GM21786 (cell line): ENCODE measurements around the gene MYO15A.

Experiments used
- ATAC-seq: cut with Tn5 transposase; IDR thresholded peaks from one replicate; pipeline ENCODE4 v1.9.1; 2021; ENCODE audit not compliant: unreplicated experiment

MYO15A gene

GRCh38 chr17:18157354-18157985, 48.9 kb downstream of the MYO15A start:
- ATAC-seq, result no peak

- ATAC-seq, result peak; percentile 45
Observed at GRCh38 chr17:18158022-18158600, 49.6 kb downstream of the MYO15A start.

- ATAC-seq, result no peak
Observed at GRCh38 chr17:18159551-18160120, 51.1 kb downstream of the MYO15A start.

GRCh38 chr17:18160128-18160856, 51.7 kb downstream of the MYO15A start:
- no peak for ATAC-seq

- peak; percentile 44 for ATAC-seq
Observed at GRCh38 chr17:18161207-18162145, 52.9 kb downstream of the MYO15A start.

GRCh38 chr17:18163547-18163946, 55.0 kb downstream of the MYO15A start:
- ATAC-seq, result no peak

GRCh38 chr17:18166894-18167293, 58.3 kb downstream of the MYO15A start:
- ATAC-seq, result no peak

GRCh38 chr17:18167421-18167820, 58.9 kb downstream of the MYO15A start:
- ATAC-seq, result no peak

GRCh38 chr17:18172531-18173278, 64.1 kb downstream of the MYO15A start:
- ATAC-seq, result no peak

GRCh38 chr17:18173740-18174139, 65.2 kb downstream of the MYO15A start:
- ATAC-seq, result no peak

- ATAC-seq, result no peak
Observed at GRCh38 chr17:18176176-18176575, 67.6 kb downstream of the MYO15A start.

GRCh38 chr17:18177133-18177532, 68.6 kb downstream of the MYO15A start:
- no peak for ATAC-seq

- ATAC-seq, result no peak
Observed at GRCh38 chr17:18177722-18178121, 69.2 kb downstream of the MYO15A start.

- ATAC-seq, result no peak
Observed at GRCh38 chr17:18179196-18179595, 70.6 kb downstream of the MYO15A start.

- no peak for ATAC-seq
Observed at GRCh38 chr17:18179804-18180203, 71.2 kb downstream of the MYO15A start.

- no peak for ATAC-seq
Observed at GRCh38 chr17:18181358-18181757, 72.8 kb downstream of the MYO15A start.

- ATAC-seq, result no peak
Observed at GRCh38 chr17:18182110-18182977, 73.8 kb downstream of the MYO15A start.

GRCh38 chr17:18182978-18183333, 74.4 kb downstream of the MYO15A start:
- ATAC-seq, result peak; percentile 29
